ENCODE measurements around the gene RNPEP.

Gene RNPEP

DNA sequence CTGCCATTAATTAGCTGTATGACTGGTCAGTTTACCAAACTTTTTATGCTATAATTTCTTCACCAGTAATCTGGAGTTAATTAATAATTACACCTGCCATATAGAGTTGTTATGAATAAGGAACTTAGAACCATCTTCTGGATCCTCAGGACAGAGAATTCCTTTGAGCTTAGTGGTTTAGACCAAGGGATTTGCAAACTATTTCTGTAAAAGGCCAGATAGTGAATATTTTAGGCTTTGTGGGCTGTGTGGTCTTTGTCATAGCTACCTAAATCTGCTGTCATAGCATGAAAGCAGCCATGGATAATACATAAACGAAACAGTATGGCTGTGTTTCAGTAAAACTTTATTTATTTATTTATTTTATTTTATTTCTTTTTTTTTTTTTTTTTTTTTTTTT lies 18.2 kb upstream of the RNPEP start:
- DNase-seq, result no peak

DNA sequence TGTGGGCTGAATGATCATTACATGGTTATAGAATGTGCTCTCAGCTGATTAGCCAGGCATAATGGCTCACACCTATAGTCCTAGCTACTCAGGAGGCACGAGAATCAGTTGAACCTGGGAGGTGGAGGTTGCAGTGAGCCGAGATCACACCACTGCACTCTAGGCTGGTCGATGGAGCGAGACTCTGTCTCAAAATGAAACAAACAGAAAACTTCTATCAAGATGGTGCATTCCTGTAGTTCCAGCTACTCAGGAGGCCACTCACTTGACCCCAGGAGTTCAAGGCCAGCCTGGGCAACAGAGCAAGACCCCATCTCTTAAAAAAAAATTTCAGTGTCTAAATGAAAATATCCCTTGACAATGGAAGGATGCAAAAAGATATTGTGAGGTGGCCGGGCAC lies 16.3 kb upstream of the RNPEP start:
- no peak for DNase-seq

- DNase-seq, result no peak
Observed at GRCh38 chr1:201968202-201968925, 14.1 kb upstream of the RNPEP start.

DNA sequence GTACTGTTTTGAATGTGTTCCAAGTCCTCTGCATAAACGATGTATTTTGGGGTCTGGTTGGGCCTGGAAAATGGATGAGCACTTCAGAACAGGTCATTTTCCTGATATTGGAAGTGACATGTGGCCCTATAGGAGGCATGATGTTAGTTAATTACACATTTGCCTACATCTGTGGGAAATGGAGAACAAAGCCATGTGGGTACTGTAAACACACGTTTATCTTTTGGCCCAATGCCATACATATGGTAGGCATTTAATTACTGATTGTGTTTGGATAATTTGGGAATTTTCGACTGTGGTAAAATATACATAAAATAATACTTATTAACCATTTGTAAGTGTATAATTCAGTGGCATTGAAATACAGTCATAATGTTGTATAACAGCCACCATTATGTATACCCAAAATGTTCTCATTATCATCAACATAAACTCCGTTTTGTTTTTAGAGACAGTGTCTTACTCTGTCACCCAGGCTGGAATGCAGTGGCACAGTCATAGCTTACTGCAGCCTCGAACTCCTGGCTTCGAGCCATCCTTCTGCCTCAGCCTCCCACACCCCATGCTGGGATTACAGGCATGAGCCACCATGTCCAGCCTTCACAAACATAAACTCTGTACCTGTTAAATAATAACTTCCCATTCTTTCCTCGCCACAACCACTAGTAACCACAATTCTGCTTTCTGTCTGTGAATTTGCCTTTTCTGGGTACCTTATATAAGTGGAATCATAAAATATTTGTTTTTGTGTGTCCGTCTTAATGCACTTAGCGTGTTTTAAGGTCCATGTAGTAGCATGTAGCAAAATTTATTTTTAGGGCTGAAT lies 11.9 kb upstream of the RNPEP start:
- no peak for DNase-seq

DNA sequence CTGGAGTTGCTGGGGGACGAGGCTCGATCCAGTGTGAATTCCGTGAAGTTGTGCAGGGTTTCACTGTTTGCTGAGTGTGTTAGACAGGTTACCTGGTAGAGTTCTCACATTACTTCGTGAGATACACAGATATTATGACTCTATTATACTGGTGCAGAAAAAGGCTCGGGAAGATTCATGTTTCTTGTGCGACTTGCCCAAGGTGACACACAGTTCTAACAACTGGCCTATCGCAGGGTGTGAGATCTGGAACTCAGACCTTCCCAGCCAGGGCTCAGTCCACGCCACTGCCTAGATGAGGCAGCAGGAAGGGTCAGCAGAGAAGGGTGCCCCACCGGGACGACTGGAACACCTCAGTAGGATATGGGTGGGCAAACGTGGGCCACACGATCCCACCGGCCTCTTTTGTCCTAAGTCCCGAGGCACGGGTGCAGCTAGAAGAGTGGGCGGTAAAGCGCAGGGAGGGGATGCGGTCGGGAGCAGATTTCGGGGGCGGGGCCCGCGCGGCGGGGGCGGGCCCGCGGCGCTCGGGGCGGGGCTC lies 296 bp upstream of the RNPEP start:
- DNase-seq, result no peak

DNA sequence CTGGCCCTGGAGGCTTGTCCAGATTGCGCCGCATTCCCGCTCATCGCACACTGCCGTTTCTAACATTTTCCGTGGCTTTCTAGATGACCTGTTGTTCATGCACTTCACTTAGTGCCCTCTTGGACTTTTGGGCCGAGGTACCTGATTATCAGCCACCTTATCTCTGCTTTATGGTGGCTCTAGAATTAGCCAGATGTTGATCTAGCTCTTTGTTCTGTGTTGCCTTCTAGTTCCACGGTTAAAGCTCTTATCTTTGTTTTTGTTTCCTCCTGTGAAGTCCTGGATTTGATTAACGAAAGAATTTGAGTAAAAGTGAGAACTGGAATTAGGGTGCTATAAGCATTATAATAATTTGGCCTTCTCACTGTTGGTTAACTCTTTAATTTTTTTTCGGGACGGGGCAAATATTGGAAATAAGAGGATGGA lies 945 bp downstream of the RNPEP start:
- DNase-seq, result no peak

DNA sequence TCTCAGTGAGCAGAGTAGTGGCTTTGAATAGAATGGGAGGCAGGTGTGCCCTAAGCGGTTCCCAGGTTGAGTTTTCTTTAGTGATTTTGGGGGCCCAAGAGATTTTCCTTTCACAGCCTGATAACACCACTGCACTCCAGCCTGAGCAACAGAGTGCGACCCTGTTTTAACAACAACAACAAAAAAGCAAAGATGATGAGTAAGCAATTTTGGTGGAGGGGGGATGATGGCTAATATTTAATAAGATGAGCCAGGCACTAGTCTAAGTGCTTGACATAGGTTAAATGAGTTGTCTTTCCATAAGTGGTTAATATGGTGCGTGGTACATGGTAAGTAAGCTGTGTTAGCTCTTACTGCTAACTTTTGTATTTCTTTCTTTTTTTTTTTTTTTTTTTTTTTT lies 2.0 kb downstream of the RNPEP start:
- no peak for DNase-seq

DNA sequence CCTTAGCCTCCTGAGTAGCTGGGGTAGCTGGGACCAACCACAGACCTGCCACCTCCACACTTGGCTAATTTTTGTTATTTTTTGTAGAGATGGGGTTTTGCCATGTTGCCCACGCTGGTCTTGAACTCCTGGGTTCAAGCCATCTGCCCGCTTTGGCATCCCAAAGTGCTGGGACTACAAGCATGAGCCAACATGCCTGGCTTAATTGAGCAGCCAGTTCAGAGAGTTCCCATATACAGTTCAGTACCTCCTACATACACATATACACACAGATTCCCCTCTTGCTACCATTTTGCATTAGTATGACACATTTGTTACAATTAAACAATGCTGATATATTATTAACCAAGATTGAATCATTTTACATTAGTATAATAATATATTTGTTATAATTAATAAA lies 2.9 kb downstream of the RNPEP start:
- no peak for DNase-seq

- DNase-seq, result no peak
Observed at GRCh38 chr1:201988601-201989000, 6.2 kb downstream of the RNPEP start.

DNA sequence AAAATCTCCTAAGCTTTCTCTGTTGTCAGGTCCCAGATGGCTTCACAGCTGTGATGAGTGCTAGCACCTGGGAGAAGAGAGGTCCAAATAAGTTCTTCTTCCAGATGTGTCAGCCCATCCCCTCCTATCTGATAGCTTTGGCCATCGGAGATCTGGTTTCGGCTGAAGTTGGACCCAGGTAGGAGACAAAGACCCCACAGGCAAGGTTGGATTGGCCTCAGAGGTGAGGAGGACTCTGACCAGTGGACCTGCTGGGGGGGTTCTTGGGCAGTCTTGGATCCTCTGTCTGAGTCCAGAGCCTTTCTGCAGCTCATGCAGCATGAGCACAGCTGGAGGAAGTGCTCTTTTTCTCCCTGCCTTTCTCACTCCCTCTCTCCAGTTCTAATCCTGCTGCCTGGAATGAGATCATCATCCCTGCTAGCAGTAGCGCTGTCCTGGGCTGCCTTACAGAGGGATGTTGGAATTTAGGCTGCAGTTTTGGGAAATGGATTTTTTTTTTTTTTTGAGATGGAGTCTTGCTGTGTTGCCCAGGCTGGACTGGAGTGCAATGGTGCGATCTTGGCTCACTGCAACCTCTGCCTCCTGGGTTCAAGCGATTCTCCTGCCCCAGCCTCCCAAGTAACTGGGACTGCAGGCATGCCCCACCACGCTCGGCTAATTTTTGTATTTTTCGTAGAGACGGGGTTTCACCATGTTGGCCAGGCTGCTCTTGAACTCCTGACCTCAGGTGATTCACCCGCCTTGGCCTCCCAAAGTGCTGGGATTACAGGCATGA lies 7.1 kb downstream of the RNPEP start:
- no peak for DNase-seq

- DNase-seq, result no peak
Observed at GRCh38 chr1:201990427-201990826, 8.0 kb downstream of the RNPEP start.

GRCh38 chr1:201999625-202000238 lies 17.3 kb downstream of the RNPEP start:
- DNase-seq, result no peak

DNA sequence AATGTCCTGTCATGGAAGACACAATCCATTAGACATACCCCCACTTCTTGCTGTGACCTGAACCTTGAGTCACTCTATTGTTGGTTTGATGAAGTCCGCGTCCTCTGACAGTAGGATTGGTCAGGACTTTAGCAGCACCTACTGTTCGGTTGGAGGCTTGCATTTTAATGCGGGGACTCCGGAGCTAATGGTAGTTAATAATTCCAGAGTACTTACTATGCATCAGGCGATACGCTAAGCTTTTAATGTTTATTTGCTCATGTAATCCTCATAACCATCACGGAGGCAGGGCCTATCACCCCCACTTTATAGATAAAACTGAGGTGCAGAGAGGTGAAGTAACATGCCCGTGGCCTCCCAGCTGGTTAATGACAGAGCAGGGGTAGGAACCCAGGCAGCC lies 20.1 kb downstream of the RNPEP start:
- no peak for DNase-seq

GRCh38 chr1:202004711-202005110 lies 22.3 kb downstream of the RNPEP start:
- DNase-seq, result no peak

GRCh38 chr1:202005958-202006357 lies 23.5 kb downstream of the RNPEP start:
- no peak for DNase-seq

DNA sequence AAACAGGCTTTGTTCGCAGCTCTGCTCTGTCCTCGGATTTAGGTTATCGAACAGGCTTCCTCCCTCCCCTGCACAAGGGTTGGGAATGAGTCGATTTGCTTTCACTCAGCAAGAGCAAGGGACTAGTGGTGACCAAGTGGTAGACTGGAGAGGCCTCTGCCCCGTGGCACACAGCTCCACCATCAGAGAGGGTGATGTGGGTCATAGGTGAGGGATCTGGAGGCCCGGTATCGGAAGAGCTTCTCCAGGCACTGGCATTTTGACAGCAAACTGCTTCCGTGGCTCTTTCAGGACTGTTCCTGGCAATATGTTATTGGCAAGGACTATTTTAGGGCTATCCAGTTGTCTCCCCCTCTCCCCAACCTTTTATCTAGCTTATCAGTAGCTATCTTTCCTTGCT lies 24.9 kb downstream of the RNPEP start:
- DNase-seq, result no peak

DNA sequence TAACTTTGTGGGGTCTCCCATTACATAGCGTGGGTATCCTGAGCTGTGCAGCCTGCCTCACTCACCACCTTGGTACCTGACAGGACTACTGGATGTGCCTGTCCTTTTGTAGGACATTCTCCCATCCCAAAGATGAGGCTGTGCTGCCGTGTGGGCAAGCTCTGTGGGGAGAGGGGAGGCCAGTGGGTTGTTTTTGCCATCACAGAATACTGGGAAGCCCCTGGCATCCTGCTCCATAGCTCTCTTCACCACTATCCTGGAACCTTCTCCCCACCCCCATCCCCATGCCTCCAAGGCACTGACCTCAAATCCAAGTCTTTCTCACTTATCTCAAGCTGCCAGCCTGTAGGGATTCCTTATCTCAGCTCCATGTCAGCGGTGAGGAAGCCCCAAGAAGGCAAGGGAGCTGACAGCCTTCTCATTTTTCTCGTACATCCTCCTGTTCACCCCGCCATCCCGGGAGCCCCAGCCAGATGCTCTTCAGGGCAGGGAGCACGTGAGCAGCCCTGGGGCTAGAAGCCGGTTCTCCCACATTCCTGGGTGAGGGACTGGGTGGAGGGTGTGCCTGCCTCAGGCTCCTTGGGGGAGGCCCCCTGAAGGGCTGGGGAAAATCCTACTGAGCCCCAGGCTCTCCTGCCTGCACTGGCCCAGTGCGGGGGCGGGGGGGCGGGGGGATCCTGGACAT lies 25.5 kb downstream of the RNPEP start:
- no peak for DNase-seq

GRCh38 chr1:202009326-202010179 lies 27.1 kb downstream of the RNPEP start:
- DNase-seq, result peak; percentile 33

DNA sequence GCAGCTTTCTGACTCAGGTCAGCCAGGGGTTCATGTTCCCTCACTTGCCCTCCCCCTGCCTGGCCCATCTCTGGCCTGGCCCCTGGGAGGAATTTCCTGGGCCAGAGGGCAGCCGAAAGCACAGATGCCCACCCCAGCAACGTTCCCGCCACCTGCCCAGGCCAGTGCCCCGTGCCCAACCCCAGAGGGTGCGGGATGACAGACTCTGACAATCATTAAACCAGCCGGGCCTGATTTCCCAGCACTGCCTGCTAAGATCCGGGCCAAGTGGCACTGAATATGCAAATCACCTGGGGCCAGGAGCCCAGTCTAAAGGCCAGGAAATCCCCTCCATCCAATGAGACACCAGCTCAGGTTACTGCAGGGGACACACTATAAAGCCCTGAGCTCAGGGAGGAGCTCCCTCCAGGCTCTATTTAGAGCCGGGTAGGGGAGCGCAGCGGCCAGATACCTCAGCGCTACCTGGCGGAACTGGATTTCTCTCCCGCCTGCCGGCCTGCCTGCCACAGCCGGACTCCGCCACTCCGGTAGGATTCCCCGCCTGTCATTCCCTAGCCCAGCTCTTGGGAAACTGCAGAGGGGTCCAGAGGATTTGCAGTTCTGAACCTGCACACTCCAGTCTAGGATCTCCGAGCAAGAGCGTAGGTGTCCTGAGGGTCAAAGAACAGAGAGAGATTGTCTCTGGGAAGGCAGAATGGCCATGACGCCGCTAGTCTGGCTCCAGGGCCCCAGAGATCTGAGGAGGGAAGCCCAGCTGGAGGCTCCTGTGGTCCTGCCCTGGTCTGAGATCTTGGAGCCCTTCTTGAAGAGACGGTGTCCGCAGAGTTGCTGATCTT lies 27.9 kb downstream of the RNPEP start, which contains the start of gene ELF3:
Gene ELF3, plus strand, starts transcription at position 408 of the 836 bp plus-strand sequence. CDS start 550 bp downstream, outside the sequence.
- DNase-seq, result no peak

DNA sequence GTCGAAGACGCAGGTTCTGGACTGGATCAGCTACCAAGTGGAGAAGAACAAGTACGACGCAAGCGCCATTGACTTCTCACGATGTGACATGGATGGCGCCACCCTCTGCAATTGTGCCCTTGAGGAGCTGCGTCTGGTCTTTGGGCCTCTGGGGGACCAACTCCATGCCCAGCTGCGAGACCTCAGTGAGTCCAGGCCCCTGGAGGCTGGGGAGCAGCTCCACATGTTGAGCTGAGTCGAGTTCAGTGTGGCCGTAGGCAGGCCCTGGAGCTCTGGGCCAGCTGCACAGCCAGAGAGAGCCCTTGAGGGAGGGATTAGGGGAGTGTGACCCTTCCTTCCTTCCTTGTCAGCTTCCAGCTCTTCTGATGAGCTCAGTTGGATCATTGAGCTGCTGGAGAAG lies 29.5 kb downstream of the RNPEP start:
- DNase-seq, result no peak

All from stimulated activated naive CD4-positive, alpha-beta T cell treated with Interleukin-2 at 50 U/mL for 16 hours (primary cell).